Measurements from ENCODE around the gene SLC5A6. TPM values are rescaled to one million over a fixed set of nuclear protein-coding genes. Genes with fewer than 3 reads are reported as not detected.

SLC5A6 gene
- total RNA-seq, 4 donors from 2014 or later = 22.8 to 58.3 (median 41.0) TPM

DNA sequence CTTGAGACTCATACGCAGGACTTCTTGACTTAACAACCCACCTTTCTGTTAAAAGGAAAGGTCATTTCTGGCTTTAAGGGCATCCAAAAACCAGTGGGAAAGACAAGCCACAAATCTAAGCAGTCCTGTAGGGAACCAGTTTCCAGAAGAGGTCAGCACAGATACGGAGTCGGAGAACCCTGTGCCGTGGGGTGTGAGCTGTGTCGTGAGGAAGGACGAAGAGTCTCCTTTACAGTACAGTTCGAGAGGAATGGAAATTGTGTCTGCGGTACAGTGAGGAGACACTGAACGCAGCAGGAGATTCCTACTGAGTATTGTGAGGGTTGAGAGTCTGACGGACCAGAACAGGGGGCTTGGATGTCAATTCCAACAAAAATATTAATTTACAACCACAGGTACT lies 33.0 kb upstream of the SLC5A6 start:
- Histone ChIP-seq H3K27ac (no peak overlapping the region), H3K27me3 (peaks cover 4% of the 10 kb centered on the region), H3K36me3 (peaks cover 0 to 10% (median 0%) of the 10 kb centered on the region in 4 donors), H3K9me3 (no peaks in the 10 kb centered on the region), H3K4me1 (peaks cover 0 to 6% (median 2%) of the 10 kb centered on the region in 4 donors), H3K4me3 (no peak overlapping the region)
- intact Hi-C loops (cut with DNase I; ENCODE audit: low total_unique reads) (no loop called here), in situ Hi-C loops (cut with MboI; ENCODE audit: low pct_ligation_motif_present in 1 of 4, low pct_unique_long_range_greater_than_20kb in 1 of 4, low sequenced_read_pairs in 3 of 4) (no loop called here)
- WGBS, 2 donors (ENCODE audit: low coverage in 1 of 2) = 82 to 85% methylated on average over 9 to 10 of the region's 10 CpGs
- no peak for DNase-seq
- TF ChIP-seq POLR2AphosphoS5 (IDR thresholded peaks at IDR 0.05) = no peak
- TF ChIP-seq POLR2A (IDR thresholded peaks at IDR 0.05) = no peak
- TF ChIP-seq, protein P1, sequence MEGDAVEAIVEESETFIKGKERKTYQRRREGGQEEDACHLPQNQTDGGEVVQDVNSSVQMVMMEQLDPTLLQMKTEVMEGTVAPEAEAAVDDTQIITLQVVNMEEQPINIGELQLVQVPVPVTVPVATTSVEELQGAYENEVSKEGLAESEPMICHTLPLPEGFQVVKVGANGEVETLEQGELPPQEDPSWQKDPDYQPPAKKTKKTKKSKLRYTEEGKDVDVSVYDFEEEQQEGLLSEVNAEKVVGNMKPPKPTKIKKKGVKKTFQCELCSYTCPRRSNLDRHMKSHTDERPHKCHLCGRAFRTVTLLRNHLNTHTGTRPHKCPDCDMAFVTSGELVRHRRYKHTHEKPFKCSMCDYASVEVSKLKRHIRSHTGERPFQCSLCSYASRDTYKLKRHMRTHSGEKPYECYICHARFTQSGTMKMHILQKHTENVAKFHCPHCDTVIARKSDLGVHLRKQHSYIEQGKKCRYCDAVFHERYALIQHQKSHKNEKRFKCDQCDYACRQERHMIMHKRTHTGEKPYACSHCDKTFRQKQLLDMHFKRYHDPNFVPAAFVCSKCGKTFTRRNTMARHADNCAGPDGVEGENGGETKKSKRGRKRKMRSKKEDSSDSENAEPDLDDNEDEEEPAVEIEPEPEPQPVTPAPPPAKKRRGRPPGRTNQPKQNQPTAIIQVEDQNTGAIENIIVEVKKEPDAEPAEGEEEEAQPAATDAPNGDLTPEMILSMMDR (IDR thresholded peaks at IDR 0.05) = no peak

DNA sequence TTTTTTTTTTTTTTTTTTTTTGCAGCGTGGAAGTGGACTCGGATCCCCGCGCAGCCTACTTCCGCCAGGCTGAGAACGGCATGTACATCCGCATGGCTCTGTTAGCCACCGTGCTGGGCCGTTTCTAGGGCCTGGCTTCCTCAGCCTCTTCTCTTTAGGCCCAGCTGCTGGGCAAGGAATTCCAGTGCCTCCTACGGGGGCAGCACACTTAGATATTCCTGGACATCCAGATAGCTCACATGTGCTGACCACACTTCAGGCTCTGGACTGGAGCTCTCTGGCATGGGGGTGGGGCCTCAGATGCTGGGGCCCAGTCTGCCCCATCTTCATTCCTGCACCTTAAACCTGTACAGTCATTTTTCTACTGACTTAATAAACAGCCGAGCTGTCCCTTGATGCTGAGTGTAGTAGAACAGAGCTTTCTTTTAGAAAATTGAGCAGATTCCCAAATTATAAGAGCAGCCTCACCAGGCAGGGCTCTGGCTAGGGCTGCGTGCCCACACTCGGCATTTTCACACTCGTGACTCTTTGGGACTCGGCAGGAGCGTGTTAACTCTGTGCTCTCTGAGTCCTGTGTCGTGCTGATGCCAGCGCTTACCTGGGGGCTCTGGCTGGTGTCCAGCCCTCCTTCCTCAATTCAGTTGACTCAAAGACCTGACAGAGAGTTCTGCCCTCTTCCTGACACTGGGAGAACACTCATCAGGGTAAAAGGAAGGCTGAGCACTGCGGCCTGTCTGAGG lies 31.5 kb upstream of the SLC5A6 start:
- DNase-seq = no peak
- intact Hi-C loops (cut with DNase I; ENCODE audit: low total_unique reads) = no loop called here
- TF ChIP-seq POLR2A (IDR thresholded peaks at IDR 0.05) (no peak), POLR2AphosphoS5 (IDR thresholded peaks at IDR 0.05) (no peak), EP300 (IDR thresholded peaks at IDR 0.05; ENCODE audit: low read depth) (no peak)
- TF ChIP-seq, protein P1 (IDR thresholded peaks at IDR 0.05) = no peak
- H3K4me3 ChIP-seq = no peak overlapping the region
- no peaks in the 10 kb centered on the region for H3K27me3 ChIP-seq
- WGBS, 2 donors (ENCODE audit: low coverage in 1 of 2) = 87 to 96% methylated on average over 5 to 19 of the region's 19 CpGs
- peaks cover 0 to 16% (median 6%) of the 10 kb centered on the region in 4 donors for H3K36me3 ChIP-seq
- H3K4me1 ChIP-seq = no peaks in the 10 kb centered on the region
- H3K27ac ChIP-seq = no peak overlapping the region
- H3K9me3 ChIP-seq = no peaks in the 10 kb centered on the region
- in situ Hi-C loops (cut with MboI; ENCODE audit: low pct_ligation_motif_present in 1 of 4, low pct_unique_long_range_greater_than_20kb in 1 of 4, low sequenced_read_pairs in 3 of 4) = no loop called here

DNA sequence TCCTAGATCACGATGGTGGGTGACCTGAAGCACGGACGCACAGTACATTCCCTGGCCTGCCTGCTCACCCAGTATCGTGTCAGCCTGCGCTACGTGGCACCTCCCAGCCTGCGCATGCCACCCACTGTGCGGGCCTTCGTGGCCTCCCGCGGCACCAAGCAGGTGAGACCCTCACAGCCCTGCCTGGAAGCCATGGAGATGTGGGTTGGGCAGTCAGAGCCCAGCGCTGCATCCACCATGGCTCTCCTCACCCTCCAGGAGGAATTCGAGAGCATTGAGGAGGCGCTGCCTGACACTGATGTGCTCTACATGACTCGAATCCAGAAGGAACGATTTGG lies 30.5 kb upstream of the SLC5A6 start:
- H3K36me3 ChIP-seq = peaks cover 0 to 26% (median 8%) of the 10 kb centered on the region in 4 donors
- H3K27me3 ChIP-seq = no peaks in the 10 kb centered on the region
- WGBS, 2 donors (ENCODE audit: low coverage in 1 of 2) = 97% methylated on average over 16 of the region's 16 CpGs; no CpG with 5 or more reads in 1 of the 2 donors
- DNase-seq = no peak
- in situ Hi-C loops (cut with MboI; ENCODE audit: low pct_ligation_motif_present in 1 of 4, low pct_unique_long_range_greater_than_20kb in 1 of 4, low sequenced_read_pairs in 3 of 4) (no loop called here), intact Hi-C loops (cut with DNase I; ENCODE audit: low total_unique reads) (no loop called here)
- no peak overlapping the region for H3K4me3 ChIP-seq
- no peaks in the 10 kb centered on the region for H3K9me3 ChIP-seq
- no peak overlapping the region for H3K27ac ChIP-seq
- TF ChIP-seq, protein P1 (IDR thresholded peaks at IDR 0.05) = no peak
- TF ChIP-seq EP300 (IDR thresholded peaks at IDR 0.05; ENCODE audit: low read depth) (no peak), POLR2A (IDR thresholded peaks at IDR 0.05) (no peak), POLR2AphosphoS5 (IDR thresholded peaks at IDR 0.05) (no peak)
- no peaks in the 10 kb centered on the region for H3K4me1 ChIP-seq

DNA sequence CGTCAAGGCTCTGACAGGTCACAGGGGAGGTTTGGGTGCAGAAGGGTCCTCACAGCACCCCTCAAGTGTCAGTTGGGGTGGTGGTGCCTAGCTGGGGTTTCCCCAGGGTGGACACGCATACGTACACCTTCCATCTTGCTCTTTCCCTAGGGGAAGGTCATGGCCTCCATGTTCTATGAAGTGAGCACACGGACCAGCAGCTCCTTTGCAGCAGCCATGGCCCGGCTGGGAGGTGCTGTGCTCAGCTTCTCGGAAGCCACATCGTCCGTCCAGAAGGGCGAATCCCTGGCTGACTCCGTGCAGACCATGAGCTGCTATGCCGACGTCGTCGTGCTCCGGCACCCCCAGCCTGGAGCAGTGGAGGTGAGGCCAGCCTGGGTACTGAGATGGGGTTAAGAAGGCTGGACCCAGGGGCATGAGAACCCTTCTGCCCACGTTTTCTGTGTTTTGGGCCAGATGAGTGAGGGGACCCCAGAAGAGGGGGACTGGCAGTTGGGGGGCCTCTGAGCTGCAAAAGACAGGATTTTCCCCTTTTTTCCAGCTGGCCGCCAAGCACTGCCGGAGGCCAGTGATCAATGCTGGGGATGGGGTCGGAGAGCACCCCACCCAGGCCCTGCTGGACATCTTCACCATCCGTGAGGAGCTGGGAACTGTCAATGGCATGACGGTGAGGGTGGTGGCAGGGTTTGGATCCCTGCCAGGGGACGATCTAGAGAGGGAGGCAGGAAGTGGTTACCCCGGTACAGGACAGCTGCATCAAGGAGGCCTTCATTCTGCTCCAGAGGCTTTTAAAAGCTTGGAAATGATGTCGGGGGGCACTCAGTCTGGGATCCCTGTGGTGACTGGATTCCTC lies 29.9 kb upstream of the SLC5A6 start:
- no peak overlapping the region for H3K27ac ChIP-seq
- TF ChIP-seq EP300 (IDR thresholded peaks at IDR 0.05; ENCODE audit: low read depth) = no peak
- TF ChIP-seq POLR2AphosphoS5 (IDR thresholded peaks at IDR 0.05) = no peak
- no peak for TF ChIP-seq POLR2A (IDR thresholded peaks at IDR 0.05)
- TF ChIP-seq, protein P1 (IDR thresholded peaks at IDR 0.05) = no peak
- intact Hi-C loops (cut with DNase I; ENCODE audit: low total_unique reads) = no loop called here
- in situ Hi-C loops (cut with MboI; ENCODE audit: low pct_ligation_motif_present in 1 of 4, low pct_unique_long_range_greater_than_20kb in 1 of 4, low sequenced_read_pairs in 3 of 4) = no loop called here
- peaks cover 0 to 29% (median 9%) of the 10 kb centered on the region in 4 donors for H3K36me3 ChIP-seq
- H3K27me3 ChIP-seq = no peaks in the 10 kb centered on the region
- no peak for DNase-seq
- no peak overlapping the region for H3K4me3 ChIP-seq
- H3K4me1 ChIP-seq = no peaks in the 10 kb centered on the region
- 87% methylated on average over 24 of the region's 24 CpGs; no CpG with 5 or more reads in 1 of the 2 donors for WGBS, 2 donors (ENCODE audit: low coverage in 1 of 2)
- no peaks in the 10 kb centered on the region for H3K9me3 ChIP-seq

Measured in transverse colon (tissue), 4 donors.